Esophagus muscularis mucosa (tissue), 4 donors: ENCODE data around the gene PREX1. TPM values are rescaled to one million over a fixed set of nuclear protein-coding genes. Genes with fewer than 3 reads are reported as not detected.

Experiments
- DNase-seq: peaks from one replicate; pipeline ENCODE4 v3.0.0-alpha.2; 2017; ENCODE audit errors: extremely low spot score
- H3K27ac ChIP-seq, 4 donors: fragments of 200-600 bp; sonication (generic); replicated peaks in 1 of 4; 1 replicate in 3 of 4; 2 replicates in 1 of 4; pipeline ENCODE4 v1.5.1; 2016 to 2019; ENCODE audit warnings: mild to moderate bottlenecking in 1 of 4
- H3K27me3 ChIP-seq, 4 donors: fragments of 200-600 bp; sonication (generic); one replicate each; pipeline versions ENCODE4 v1.5.1 to v1.6.0; 2016 to 2019
- H3K36me3 ChIP-seq, 4 donors: fragments of 200-600 bp; sonication (generic); one replicate each; pipeline ENCODE4 v1.5.1; 2016 to 2019
- H3K4me1 ChIP-seq, 4 donors: fragments of 200-600 bp; sonication (generic); one replicate each; pipeline ENCODE4 v1.5.1; 2016 to 2019
- H3K4me3 ChIP-seq, 4 donors: fragments of 200-600 bp; sonication (generic); 1 replicate in 2 of 4; 2 replicates in 2 of 4; pipeline ENCODE4 v1.5.1; 2016 to 2019; ENCODE audit warnings: mild to moderate bottlenecking in 4 of 4, moderate library complexity in 1 of 4
- H3K9me3 ChIP-seq, 4 donors: fragments of 200-600 bp; sonication (generic); 1 replicate in 3 of 4; 2 replicates in 1 of 4; pipeline ENCODE4 v1.5.1; 2016 to 2019
- EP300 ChIP-seq: sonication (generic); formaldehyde crosslinking; IDR thresholded peaks from one replicate; pipeline ENCODE4 v1.6.1; 2017; ENCODE audit warnings: antibody characterized with exemption
- POLR2A ChIP-seq: fragments of 450-650 bp; IDR thresholded peaks from one replicate; pipeline ENCODE4 v1.6.1; 2017; ENCODE audit warnings: antibody characterized with exemption, moderate library complexity, mild to moderate bottlenecking, low read depth
- POLR2AphosphoS5 ChIP-seq, 2 donors: sonication (generic); formaldehyde crosslinking; IDR thresholded peaks; one replicate each; pipeline ENCODE4 v1.6.1; 2017; ENCODE audit warnings: antibody characterized with exemption in 2 of 2
- WGBS: methylation state at CpG from one replicate; pipeline ENCODE4 v1.1.5; 2018; 5-methylcytosine and 5-hydroxymethylcytosine counted together
- intact Hi-C: fragments of 100-400 bp; cut with DNase I; formaldehyde crosslinking; loops from one replicate; pipeline ENCODE4 v1.15.1; 2023
- total RNA-seq, 4 donors: library from RNA; depleted of rRNA; stranded (reverse); fragments of >200 nt; gene quantifications; one replicate each; pipeline versions ENCODE4 v1.1.0 to v1.2.1, GENCODE V29; 2016
- TF ChIP-seq, protein P1 (sequence below), 3 experiments: fragments of 200-600 bp in 2 of 3; fragments of 450-650 bp in 1 of 3; sonication (generic) in 2 of 3; IDR thresholded peaks; one replicate each; pipeline ENCODE4 v1.5.1; 2017 to 2019; ENCODE audit warnings: antibody characterized with exemption in 3 of 3, mild to moderate bottlenecking in 2 of 3, moderate library complexity in 1 of 3

PREX1 gene
- total RNA-seq, 4 donors from 2014 or later = 20.8 to 37.1 (median 24.3) TPM

DNA sequence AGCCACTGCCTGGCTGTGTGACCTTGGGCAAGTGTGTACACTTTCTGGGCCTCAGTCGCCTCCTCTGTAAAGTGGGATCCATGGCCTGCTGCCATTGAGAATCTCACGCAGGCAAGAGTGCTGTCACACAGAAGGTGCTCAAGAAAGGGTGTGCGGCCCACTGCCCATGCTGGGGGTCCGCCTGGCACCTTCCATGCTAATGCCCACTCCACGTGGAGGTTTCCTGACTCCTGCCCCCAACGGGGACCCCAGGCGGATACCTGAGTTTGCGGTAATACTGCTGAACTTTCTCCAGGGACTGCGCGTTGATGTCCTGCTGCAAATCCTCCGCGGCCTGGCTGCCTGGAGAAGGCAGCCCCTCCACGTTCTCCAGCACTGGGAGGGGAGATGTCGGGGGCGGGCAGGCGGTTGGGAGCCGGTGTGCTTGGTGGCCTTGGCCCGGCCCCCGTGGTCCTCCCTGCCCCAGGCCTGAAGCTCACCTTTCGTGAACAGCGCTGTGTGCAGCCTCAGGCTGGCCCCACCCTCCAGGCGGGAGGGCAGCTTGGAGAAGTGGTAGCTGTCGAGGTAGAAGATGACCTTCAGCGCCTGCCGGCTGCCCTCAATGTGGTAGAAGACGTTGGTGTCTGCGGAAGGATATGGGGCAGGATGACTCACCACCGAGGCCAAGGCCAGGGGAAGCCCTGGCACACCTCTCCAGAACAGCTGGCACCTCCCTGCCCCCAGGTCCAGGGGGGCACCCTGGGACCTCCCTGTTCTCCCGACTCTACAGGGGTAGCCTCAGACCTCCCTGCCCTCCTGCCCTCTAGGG lies 195.6 kb downstream of the PREX1 start:
- Histone ChIP-seq H3K27me3 (no peaks in the 10 kb centered on the region), H3K4me1 (no peaks in the 10 kb centered on the region), H3K4me3 (no peak overlapping the region), H3K9me3 (no peaks in the 10 kb centered on the region), H3K27ac (no peak overlapping the region), H3K36me3 (peaks cover 13 to 89% (median 70%) of the 10 kb centered on the region in 4 donors)
- WGBS = 92% methylated on average over 14 of the region's 29 CpGs
- TF ChIP-seq POLR2AphosphoS5 (IDR thresholded peaks at IDR 0.05) = no peak
- no peak for TF ChIP-seq EP300
- TF ChIP-seq, protein P1, sequence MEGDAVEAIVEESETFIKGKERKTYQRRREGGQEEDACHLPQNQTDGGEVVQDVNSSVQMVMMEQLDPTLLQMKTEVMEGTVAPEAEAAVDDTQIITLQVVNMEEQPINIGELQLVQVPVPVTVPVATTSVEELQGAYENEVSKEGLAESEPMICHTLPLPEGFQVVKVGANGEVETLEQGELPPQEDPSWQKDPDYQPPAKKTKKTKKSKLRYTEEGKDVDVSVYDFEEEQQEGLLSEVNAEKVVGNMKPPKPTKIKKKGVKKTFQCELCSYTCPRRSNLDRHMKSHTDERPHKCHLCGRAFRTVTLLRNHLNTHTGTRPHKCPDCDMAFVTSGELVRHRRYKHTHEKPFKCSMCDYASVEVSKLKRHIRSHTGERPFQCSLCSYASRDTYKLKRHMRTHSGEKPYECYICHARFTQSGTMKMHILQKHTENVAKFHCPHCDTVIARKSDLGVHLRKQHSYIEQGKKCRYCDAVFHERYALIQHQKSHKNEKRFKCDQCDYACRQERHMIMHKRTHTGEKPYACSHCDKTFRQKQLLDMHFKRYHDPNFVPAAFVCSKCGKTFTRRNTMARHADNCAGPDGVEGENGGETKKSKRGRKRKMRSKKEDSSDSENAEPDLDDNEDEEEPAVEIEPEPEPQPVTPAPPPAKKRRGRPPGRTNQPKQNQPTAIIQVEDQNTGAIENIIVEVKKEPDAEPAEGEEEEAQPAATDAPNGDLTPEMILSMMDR (IDR thresholded peaks at IDR 0.05) = no peak
- no peak for TF ChIP-seq POLR2A
- intact Hi-C loops = no loop called here
- DNase-seq = no peak

DNA sequence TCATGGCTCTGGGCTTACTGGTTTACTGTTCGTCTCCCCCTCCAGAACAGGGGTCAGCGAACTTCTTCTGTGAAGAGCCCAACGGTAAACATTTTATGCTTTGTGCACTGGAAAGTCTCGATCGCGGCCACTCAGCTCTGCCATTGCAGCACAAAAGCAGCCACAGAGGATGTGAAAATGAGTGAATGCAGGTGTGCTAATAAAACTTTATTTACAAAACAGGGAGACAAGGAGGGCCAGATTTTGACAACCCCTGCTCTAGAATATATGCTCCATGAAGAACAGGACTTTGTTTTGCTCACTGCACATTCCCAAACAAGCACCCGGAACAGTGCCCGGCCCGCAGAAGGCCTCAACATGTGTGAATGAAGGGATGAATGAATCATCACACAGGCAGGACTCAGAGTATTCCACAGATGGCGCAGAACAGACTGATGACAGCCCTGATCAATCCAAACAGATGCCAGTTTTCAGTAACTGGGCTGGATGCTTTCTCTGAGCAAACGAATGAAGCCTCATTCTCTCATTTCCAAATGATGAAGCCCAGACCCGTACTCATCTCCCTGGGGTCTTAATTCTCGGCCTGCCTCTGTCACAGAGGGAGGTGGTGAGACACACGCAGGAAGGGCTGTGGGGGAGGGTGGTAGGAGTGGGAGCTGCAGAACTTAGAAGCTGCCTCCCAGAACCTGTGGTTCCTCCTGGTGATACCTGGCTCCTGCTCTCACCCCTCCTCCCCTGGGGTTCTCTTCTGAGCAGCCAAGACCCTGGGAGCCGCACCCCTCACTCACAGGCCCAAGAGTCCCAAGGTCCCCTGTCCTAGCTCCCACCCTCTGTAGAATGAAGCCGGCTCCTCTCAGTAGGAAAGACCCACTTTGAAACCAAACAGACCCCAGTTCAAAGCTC lies 196.4 kb downstream of the PREX1 start:
- intact Hi-C loops = no loop called here
- Histone ChIP-seq H3K27ac (no peak overlapping the region), H3K36me3 (peaks cover 13 to 91% (median 70%) of the 10 kb centered on the region in 4 donors), H3K9me3 (no peaks in the 10 kb centered on the region), H3K4me3 (no peak overlapping the region), H3K27me3 (no peaks in the 10 kb centered on the region), H3K4me1 (no peaks in the 10 kb centered on the region)
- DNase-seq = no peak
- TF ChIP-seq POLR2AphosphoS5 (IDR thresholded peaks at IDR 0.05) (no peak), EP300 (no peak), POLR2A (no peak)
- TF ChIP-seq, protein P1 (IDR thresholded peaks at IDR 0.05) = no peak
- WGBS = 90% methylated on average over 16 of the region's 16 CpGs

DNA sequence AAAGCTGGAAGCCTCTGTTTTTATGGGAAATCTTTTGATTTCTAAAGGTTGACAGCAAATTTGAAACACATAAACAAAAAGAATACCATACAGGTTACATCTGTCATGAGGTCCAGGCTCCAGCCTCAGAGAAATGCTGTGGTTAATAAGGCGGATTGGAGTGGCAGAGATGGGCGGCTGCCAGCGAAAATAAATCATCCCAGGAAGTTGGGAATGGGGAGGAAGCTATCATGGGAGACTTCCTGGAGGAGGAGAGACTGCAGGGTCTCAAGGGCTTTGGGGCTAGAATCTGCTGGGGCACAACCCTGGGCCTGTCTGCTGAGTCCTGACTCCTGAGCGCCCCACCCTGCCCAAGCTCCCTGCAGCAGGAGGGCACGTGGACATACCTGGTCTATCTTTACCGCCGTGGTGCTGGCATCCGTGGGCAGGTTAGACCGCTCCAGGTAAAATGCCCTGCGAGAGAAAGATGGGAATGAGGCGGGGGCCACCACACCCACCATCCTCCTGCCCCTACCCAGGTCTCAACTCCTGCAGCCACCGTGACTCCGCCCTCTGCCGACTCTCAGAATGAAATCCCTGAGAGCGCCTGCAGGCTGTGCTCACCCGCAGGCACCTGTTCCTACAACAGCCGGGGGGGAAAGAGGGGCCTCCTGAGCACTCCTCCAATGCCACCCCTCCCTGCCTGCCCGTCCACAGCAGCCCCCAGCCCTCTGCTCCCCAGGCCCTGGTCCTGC lies 197.3 kb downstream of the PREX1 start:
- no peak for DNase-seq
- WGBS = 94% methylated on average over 15 of the region's 18 CpGs
- H3K9me3 ChIP-seq = no peaks in the 10 kb centered on the region
- no peaks in the 10 kb centered on the region for H3K4me1 ChIP-seq
- intact Hi-C loops = no loop called here
- no peaks in the 10 kb centered on the region for H3K27me3 ChIP-seq
- H3K27ac ChIP-seq = no peak overlapping the region
- no peak overlapping the region for H3K4me3 ChIP-seq
- H3K36me3 ChIP-seq = peaks cover 14 to 91% (median 73%) of the 10 kb centered on the region in 4 donors
- no peak for TF ChIP-seq POLR2AphosphoS5 (IDR thresholded peaks at IDR 0.05)
- no peak for TF ChIP-seq POLR2A
- TF ChIP-seq EP300 = no peak
- TF ChIP-seq, protein P1 (IDR thresholded peaks at IDR 0.05) = no peak

DNA sequence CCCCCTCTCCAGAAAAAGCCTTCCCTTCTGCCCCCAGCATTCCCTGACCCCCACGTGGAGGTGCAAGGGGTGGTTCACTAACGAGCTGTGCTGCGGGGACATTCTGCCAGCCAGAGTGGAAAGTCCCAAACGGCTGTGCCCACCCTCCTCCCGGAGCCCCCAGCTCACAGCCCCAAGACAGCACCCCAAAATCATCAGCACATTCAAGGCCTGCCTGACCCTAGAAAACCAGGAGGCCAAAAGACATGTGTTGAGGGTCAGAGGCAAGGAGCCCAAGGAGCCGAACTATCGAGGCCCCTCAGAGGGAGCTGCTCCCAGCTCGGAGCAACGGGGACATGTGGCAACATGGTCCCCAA lies 197.9 kb downstream of the PREX1 start:
- intact Hi-C loops = loop anchor here (10.0 kb wide), 1 partner anchor 655 kb away; no protein-coding TSS in a partner anchor

More for the DNA sequence above, 197.9 kb downstream of the PREX1 start:
- no peak for TF ChIP-seq POLR2A
- WGBS = 92% methylated on average over 9 of the region's 9 CpGs
- Histone ChIP-seq H3K27me3 (no peaks in the 10 kb centered on the region), H3K36me3 (peaks cover 19 to 92% (median 76%) of the 10 kb centered on the region in 4 donors), H3K27ac (no peak overlapping the region), H3K4me1 (no peaks in the 10 kb centered on the region), H3K9me3 (no peaks in the 10 kb centered on the region), H3K4me3 (no peak overlapping the region)
- DNase-seq = no peak
